ENCODE results near the gene HOXA7. TPM values are rescaled to one million over a fixed set of nuclear protein-coding genes. Genes with fewer than 3 reads are reported as not detected.

HOXA7 gene
- total and polyA plus RNA-seq, 2 experiments from 2014 or later: 0.24 TPM; not detected in 1

DNA sequence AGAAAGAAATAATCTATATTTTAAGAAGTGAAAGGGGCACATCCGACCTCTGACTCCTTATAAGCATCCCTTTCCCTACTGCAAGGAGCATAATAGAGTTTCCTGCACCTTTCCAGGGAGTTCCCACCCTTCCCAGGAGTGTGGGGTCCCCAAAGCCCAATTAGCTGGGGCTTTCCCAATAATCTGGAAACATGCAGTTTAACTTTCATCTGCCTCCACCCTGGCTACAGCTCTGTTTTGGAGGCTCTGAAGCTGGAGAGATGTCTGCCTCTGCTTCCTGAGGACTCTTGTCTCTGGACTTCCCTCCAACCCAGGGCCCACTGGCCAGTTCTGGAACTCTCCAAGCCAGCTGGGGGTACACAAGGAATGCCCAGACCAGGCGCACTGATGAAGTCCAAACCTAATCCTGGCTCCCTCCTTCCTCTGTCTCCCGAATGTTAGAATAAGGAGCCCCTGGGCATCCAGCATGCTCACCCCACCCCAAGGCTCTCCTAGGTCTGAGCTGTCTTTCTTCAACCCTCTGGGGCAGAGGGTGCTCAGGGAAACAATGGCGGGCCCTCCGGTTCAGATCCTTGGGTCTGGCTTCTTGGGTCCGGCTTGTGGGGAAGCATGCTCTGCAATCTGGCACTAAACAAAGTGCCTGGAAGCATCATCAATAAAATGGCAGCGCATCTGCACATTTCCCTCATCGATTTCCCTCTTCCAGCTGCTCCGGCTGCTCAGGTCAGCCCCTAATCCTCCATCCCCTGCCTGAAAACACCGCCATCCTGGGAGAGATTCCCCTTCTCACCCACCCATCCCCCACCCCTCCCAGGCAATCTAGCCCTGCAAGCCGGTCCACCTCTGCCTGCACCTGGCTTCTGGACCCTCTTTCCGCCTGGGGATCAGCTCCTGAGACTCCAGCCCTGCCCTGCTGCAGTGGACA lies 39.3 kb downstream of the HOXA7 start:
- peaks cover 4% of the 10 kb centered on the region; the same call in 1 of the 3 replicates for H3K9me3 Mint-ChIP-seq
- Histone ChIP-seq H3K4me1 (ENCODE audit: insufficient read depth) (peaks cover 33% of the 10 kb centered on the region), H3K36me3 (ENCODE audit: insufficient read depth) (no peaks in the 10 kb centered on the region), H3K27me3 (ENCODE audit: insufficient read depth) (peaks cover 97% of the 10 kb centered on the region), H3K27ac (ENCODE audit: low read depth) (no peak overlapping the region), H2AFZ (no peak overlapping the region), H3K9me2 (ENCODE audit: insufficient read depth) (no peaks in the 10 kb centered on the region), H3K79me2 (replicated peaks; ENCODE audit: insufficient read depth) (no peaks in the 10 kb centered on the region), H3F3A (replicated peaks; ENCODE audit: low read depth) (peaks cover 50% of the 10 kb centered on the region), H3K4me2 (peak overlapping the region; percentile 57; the same call in 1 of the 2 replicates), H4K20me1 (replicated peaks; ENCODE audit: insufficient read depth) (peaks cover 65% of the 10 kb centered on the region), H3K4me3 (0 out of 2 replicates have a peak overlapping the region, but pooled peaks have one; percentile 32)
- ATAC-seq (peak; percentile 19), DNase-seq (ENCODE audit: low spot score) (peak; percentile 75)
- H3K36me3 Mint-ChIP-seq (ENCODE audit: low read depth): no peaks in the 10 kb centered on the region
- peaks cover 9% of the 10 kb centered on the region for H3K4me1 Mint-ChIP-seq
- no peak overlapping the region for H3K27ac Mint-ChIP-seq
- TF ChIP-seq, protein P1, sequence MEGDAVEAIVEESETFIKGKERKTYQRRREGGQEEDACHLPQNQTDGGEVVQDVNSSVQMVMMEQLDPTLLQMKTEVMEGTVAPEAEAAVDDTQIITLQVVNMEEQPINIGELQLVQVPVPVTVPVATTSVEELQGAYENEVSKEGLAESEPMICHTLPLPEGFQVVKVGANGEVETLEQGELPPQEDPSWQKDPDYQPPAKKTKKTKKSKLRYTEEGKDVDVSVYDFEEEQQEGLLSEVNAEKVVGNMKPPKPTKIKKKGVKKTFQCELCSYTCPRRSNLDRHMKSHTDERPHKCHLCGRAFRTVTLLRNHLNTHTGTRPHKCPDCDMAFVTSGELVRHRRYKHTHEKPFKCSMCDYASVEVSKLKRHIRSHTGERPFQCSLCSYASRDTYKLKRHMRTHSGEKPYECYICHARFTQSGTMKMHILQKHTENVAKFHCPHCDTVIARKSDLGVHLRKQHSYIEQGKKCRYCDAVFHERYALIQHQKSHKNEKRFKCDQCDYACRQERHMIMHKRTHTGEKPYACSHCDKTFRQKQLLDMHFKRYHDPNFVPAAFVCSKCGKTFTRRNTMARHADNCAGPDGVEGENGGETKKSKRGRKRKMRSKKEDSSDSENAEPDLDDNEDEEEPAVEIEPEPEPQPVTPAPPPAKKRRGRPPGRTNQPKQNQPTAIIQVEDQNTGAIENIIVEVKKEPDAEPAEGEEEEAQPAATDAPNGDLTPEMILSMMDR (conservative IDR thresholded peaks at IDR 0.05; ENCODE audit: low read depth in 2 of 2): no peak
- TF ChIP-seq EZH2 (IDR thresholded peaks at IDR 0.05; ENCODE audit: low read depth, unreplicated experiment): peak; percentile 72
- H3K27me3 Mint-ChIP-seq (ENCODE audit: insufficient read depth, low read depth, poor library complexity): peaks cover 95% of the 10 kb centered on the region
- no peak overlapping the region for H3K4me3 Mint-ChIP-seq

DNA sequence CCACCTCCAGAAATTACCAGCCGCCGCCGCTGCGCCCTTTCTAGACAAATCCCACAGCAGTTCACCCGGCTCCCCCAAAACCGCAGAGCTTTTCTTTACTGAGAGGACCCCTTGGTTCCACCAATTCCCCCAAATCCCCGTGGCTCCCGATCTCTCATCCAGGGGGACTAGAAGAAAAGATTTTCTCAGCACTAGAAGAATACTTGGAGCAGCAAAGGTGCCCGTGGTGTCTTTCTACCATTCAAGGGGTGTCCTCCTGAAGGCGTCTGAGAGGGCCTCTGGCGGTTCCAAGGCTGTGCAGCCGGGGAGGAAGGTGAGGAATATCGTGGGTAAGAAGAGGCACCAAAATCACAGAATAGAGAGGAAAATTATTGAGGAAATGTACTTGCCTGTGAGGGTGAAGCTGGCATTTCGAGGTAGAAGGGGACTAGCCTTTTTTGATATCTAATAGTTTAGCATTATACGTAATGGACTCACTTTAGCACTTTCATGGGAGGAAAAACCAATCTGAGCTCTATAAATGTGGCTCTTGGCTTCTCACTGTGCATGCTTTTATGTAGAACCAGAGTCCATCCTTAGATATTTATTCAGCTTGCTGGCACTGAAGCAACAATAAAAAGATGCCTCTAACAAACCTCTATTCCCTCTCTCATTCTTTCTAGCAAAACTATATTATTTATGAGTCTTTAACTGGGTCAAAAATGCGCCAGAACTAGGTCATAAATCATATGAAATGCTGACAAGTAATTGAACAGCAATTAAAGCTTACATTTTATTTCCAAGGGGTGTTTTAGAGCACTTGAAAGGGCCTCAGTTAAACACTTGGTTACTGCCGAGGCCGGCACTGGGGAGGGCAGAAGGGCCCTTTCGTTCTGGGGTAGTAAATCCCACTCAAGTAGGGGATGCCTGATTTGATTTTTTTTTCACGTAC lies 40.2 kb downstream of the HOXA7 start:
- Mint-ChIP-seq H3K27ac (no peak overlapping the region), H3K36me3 (ENCODE audit: low read depth) (no peaks in the 10 kb centered on the region), H3K27me3 (ENCODE audit: insufficient read depth, low read depth, poor library complexity) (peaks cover 95% of the 10 kb centered on the region), H3K9me3 (peaks cover 8% of the 10 kb centered on the region; the same call in 2 of the 3 replicates), H3K4me3 (no peak overlapping the region), H3K4me1 (peaks cover 9% of the 10 kb centered on the region)
- Histone ChIP-seq H3K27me3 (ENCODE audit: insufficient read depth) (peaks cover 97% of the 10 kb centered on the region), H3K4me1 (ENCODE audit: insufficient read depth) (peaks cover 31% of the 10 kb centered on the region), H3K79me2 (replicated peaks; ENCODE audit: insufficient read depth) (no peaks in the 10 kb centered on the region), H2AFZ (no peak overlapping the region), H3K4me3 (no peak overlapping the region), H4K20me1 (replicated peaks; ENCODE audit: insufficient read depth) (peaks cover 67% of the 10 kb centered on the region), H3K27ac (ENCODE audit: low read depth) (no peak overlapping the region), H3K4me2 (no peak overlapping the region), H3F3A (replicated peaks; ENCODE audit: low read depth) (peaks cover 48% of the 10 kb centered on the region), H3K9me2 (ENCODE audit: insufficient read depth) (no peaks in the 10 kb centered on the region), H3K36me3 (ENCODE audit: insufficient read depth) (no peaks in the 10 kb centered on the region)
- DNase-seq (ENCODE audit: low spot score): no peak
- TF ChIP-seq, protein P2, sequence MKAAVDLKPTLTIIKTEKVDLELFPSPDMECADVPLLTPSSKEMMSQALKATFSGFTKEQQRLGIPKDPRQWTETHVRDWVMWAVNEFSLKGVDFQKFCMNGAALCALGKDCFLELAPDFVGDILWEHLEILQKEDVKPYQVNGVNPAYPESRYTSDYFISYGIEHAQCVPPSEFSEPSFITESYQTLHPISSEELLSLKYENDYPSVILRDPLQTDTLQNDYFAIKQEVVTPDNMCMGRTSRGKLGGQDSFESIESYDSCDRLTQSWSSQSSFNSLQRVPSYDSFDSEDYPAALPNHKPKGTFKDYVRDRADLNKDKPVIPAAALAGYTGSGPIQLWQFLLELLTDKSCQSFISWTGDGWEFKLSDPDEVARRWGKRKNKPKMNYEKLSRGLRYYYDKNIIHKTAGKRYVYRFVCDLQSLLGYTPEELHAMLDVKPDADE (IDR thresholded peaks at IDR 0.05): no peak
- peak; percentile 98 for TF ChIP-seq EZH2 (IDR thresholded peaks at IDR 0.05; ENCODE audit: low read depth, unreplicated experiment)
- no peak for ATAC-seq

Measured in GM23338 (cell line).